GM21825 (cell line): ENCODE data around the gene ASB2.
A peak's percentile ranks its signal among the peaks of the same experiment; 100 is the strongest.

Source experiments
- ATAC-seq: cut with Tn5 transposase; IDR thresholded peaks from one replicate; pipeline ENCODE4 v1.9.1; 2021; ENCODE audit warnings: mild to moderate bottlenecking, moderate library complexity; ENCODE audit not compliant: unreplicated experiment

Gene ASB2

GRCh38 chr14:93981316-93982229 lies 5.2 kb upstream of the ASB2 start:
- no peak for ATAC-seq

- ATAC-seq, result no peak
These were observed 4.3 kb upstream of the ASB2 start for GRCh38 chr14:93980456-93981201.

- no peak for ATAC-seq
These were observed 2.4 kb upstream of the ASB2 start for GRCh38 chr14:93978735-93979134.

GRCh38 chr14:93977790-93978581 lies 1.6 kb upstream of the ASB2 start:
- peak; percentile 45 for ATAC-seq

GRCh38 chr14:93977171-93977570 lies 801 bp upstream of the ASB2 start:
- ATAC-seq, result no peak

GRCh38 chr14:93975791-93976476 lies 436 bp downstream of the ASB2 start:
- peak; percentile 50 for ATAC-seq

- ATAC-seq, result no peak
These were observed 1.5 kb downstream of the ASB2 start for GRCh38 chr14:93974833-93975232.

GRCh38 chr14:93974299-93974698 lies 2.1 kb downstream of the ASB2 start:
- ATAC-seq, result no peak

GRCh38 chr14:93973607-93974006 lies 2.8 kb downstream of the ASB2 start:
- ATAC-seq, result no peak

- ATAC-seq, result no peak
These were observed 3.7 kb downstream of the ASB2 start for GRCh38 chr14:93972618-93973205.

- ATAC-seq, result no peak
These were observed 4.7 kb downstream of the ASB2 start for GRCh38 chr14:93971635-93972027.

- ATAC-seq, result peak; percentile 37
These were observed 5.3 kb downstream of the ASB2 start for GRCh38 chr14:93970965-93971634.

GRCh38 chr14:93970585-93970964 lies 5.8 kb downstream of the ASB2 start:
- ATAC-seq, result no peak

- ATAC-seq, result no peak
These were observed 7.1 kb downstream of the ASB2 start for GRCh38 chr14:93969082-93969828.

- ATAC-seq, result peak; percentile 39
These were observed 8.6 kb downstream of the ASB2 start for GRCh38 chr14:93967637-93968250.

- ATAC-seq, result no peak
These were observed 10.4 kb downstream of the ASB2 start for GRCh38 chr14:93965946-93966474.

GRCh38 chr14:93965287-93965821 lies 11.0 kb downstream of the ASB2 start:
- ATAC-seq, result no peak

GRCh38 chr14:93964820-93965286 lies 11.5 kb downstream of the ASB2 start:
- ATAC-seq, result no peak
